SK-N-SH (cell line): Measurements from ENCODE around the gene NPTX2. TPM values are rescaled to one million over a fixed set of nuclear protein-coding genes. Genes with fewer than 3 reads are reported as not detected.

Experiments
- CTCF ChIA-PET: fragments of 300-600, 350-600 bp; formaldehyde crosslinking; extraction: SDS; loops from one replicate; lab custom pipeline; 2021; lab: Yijun Ruan, JAX
- POLR2A ChIA-PET: fragments of 350-600 bp; sonication (Branson Sonifier 250); formaldehyde crosslinking; extraction: SDS; loops from one replicate; lab custom pipeline; 2020; ENCODE audit warnings: antibody characterized with exemption, inconsistent platforms; lab: Yijun Ruan, JAX
- DNase-seq: peaks from one replicate; pipeline ENCODE4 v3.0.0; 2012
- H2AFZ ChIP-seq: fragments of 200-600 bp; sonication (generic); 2 replicates; pipeline ENCODE4 v1.8.1; 2016; ENCODE audit warnings: antibody characterized with exemption, mild to moderate bottlenecking, low read depth
- H3F3A ChIP-seq: fragments of 200-600 bp; sonication (generic); replicated peaks from 2 replicates; pipeline ENCODE3; 2016; ENCODE audit warnings: antibody characterized with exemption, mild to moderate bottlenecking; ENCODE audit not compliant: insufficient read depth
- H3K27ac ChIP-seq, 2 experiments: fragments of 200-500 bp in 1 of 2; fragments of 200-600 bp in 1 of 2; sonication (Bioruptor generic) in 1 of 2; sonication (generic), shearing (Covaris generic) in 1 of 2; 2 replicates each; pipeline versions ENCODE4 v1.5.1 to v1.6.1; 2014 to 2016; ENCODE audit warnings: low read depth in 2 of 2, inconsistent platforms in 1 of 2, low read length in 1 of 2, mild to moderate bottlenecking in 1 of 2, mixed read lengths in 1 of 2
- H3K27me3 ChIP-seq: fragments of 200-600 bp; sonication (generic), shearing (Covaris generic); 2 replicates; pipeline ENCODE4 v1.6.1; 2016; ENCODE audit warnings: mixed run types; ENCODE audit not compliant: insufficient read depth
- H3K36me3 ChIP-seq, 2 experiments: fragments of 200-500 bp in 1 of 2; fragments of 200-600 bp in 1 of 2; sonication (Bioruptor generic) in 1 of 2; sonication (generic) in 1 of 2; replicated peaks in 1 of 2; 2 replicates each; pipeline versions ENCODE3 to v1.5.1; 2014 to 2016; ENCODE audit warnings: low read length in 1 of 2, mild to moderate bottlenecking in 1 of 2; ENCODE audit not compliant: insufficient read depth in 2 of 2, control insufficient read depth in 1 of 2
- H3K4me1 ChIP-seq, 2 experiments: fragments of 200-500 bp in 1 of 2; fragments of 200-600 bp in 1 of 2; sonication (Bioruptor generic) in 1 of 2; sonication (generic), shearing (Covaris generic) in 1 of 2; 2 replicates each; pipeline versions ENCODE4 v1.5.1 to v1.6.1; 2014 to 2016; ENCODE audit warnings: low read depth in 1 of 2, low read length in 1 of 2, mixed run types in 1 of 2; ENCODE audit not compliant: insufficient read depth in 2 of 2, control insufficient read depth in 1 of 2
- H3K4me2 ChIP-seq: fragments of 200-600 bp; sonication (generic), shearing (Covaris generic); 2 replicates; pipeline ENCODE4 v1.6.1; 2017; ENCODE audit warnings: mixed run types
- H3K4me3 ChIP-seq, 2 experiments: fragments of 200-500 bp in 1 of 2; fragments of 200-600 bp in 1 of 2; sonication (Bioruptor generic) in 1 of 2; sonication (generic), shearing (Covaris generic) in 1 of 2; 2 replicates each; pipeline versions ENCODE4 v1.5.1 to v1.8.1; 2014 to 2016; ENCODE audit warnings: low read depth in 2 of 2, inconsistent platforms in 1 of 2, low read length in 1 of 2, mild to moderate bottlenecking in 1 of 2, mixed read lengths in 1 of 2, moderate library complexity in 1 of 2
- H3K79me2 ChIP-seq: fragments of 200-600 bp; sonication (generic); 2 replicates; pipeline ENCODE4 v1.8.1; 2017; ENCODE audit warnings: mild to moderate bottlenecking; ENCODE audit not compliant: insufficient read depth
- H3K9ac ChIP-seq: fragments of 200-600 bp; sonication (generic); 2 replicates; pipeline ENCODE4 v1.6.1; 2017; ENCODE audit warnings: mixed run types
- H3K9me2 ChIP-seq: fragments of 200-600 bp; sonication (generic); 2 replicates; pipeline ENCODE4 v1.6.1; 2017; ENCODE audit warnings: mixed run types
- H3K9me3 ChIP-seq: fragments of 200-600 bp; sonication (generic); 2 replicates; pipeline ENCODE4 v1.6.1; 2017; ENCODE audit warnings: mixed run types, mild to moderate bottlenecking, moderate library complexity
- H4K20me1 ChIP-seq: fragments of 200-600 bp; sonication (generic); 2 replicates; pipeline ENCODE4 v1.6.1; 2017; ENCODE audit warnings: mild to moderate bottlenecking, mixed run types; ENCODE audit not compliant: insufficient read depth
- CHD2 ChIP-seq: fragments of 150-350 bp; IDR thresholded peaks from 2 replicates; pipeline ENCODE4 v1.6.1; 2018; ENCODE audit warnings: low read length; ENCODE audit not compliant: partially characterized antibody
- EP300 ChIP-seq, 2 experiments: IDR thresholded peaks; 2 replicates each; pipeline versions ENCODE4 v1.4.0 to v1.6.1; 2012; ENCODE audit warnings: borderline replicate concordance in 1 of 2, low read depth in 1 of 2, low read length in 1 of 2
- EZH2phosphoT487 ChIP-seq: fragments of 200-600 bp; sonication (generic); IDR thresholded peaks from 2 replicates; pipeline ENCODE4 v1.6.1; 2017; ENCODE audit warnings: low read depth, mixed run types, mild to moderate bottlenecking, antibody characterized with exemption, moderate library complexity, borderline replicate concordance
- FOXJ3 ChIP-seq: sonication (generic); formaldehyde crosslinking; IDR thresholded peaks from 2 replicates; pipeline ENCODE4 v1.5.1; 2020; ENCODE audit warnings: mild to moderate bottlenecking, missing genetic modification reagents
- FOXM1 ChIP-seq: IDR thresholded peaks from 2 replicates; pipeline ENCODE4 v1.4.0; 2012; ENCODE audit warnings: low read depth, mild to moderate bottlenecking
- GABPA ChIP-seq: IDR thresholded peaks from 2 replicates; pipeline ENCODE4 v1.4.0; 2012; ENCODE audit warnings: low read depth, mild to moderate bottlenecking
- JUND ChIP-seq: IDR thresholded peaks from 2 replicates; pipeline ENCODE4 v1.4.0; 2012
- MEF2A ChIP-seq: IDR thresholded peaks from 2 replicates; pipeline ENCODE4 v1.4.0; 2012; ENCODE audit warnings: low read depth, borderline replicate concordance
- NFIC ChIP-seq: IDR thresholded peaks from 2 replicates; pipeline ENCODE4 v1.4.0; 2012; ENCODE audit warnings: borderline replicate concordance
- NRF1 ChIP-seq: IDR thresholded peaks from 2 replicates; pipeline ENCODE4 v1.6.1; 2012; ENCODE audit warnings: low read depth, mild to moderate bottlenecking, low read length
- PBX3 ChIP-seq: IDR thresholded peaks from 2 replicates; pipeline ENCODE4; 2012
- POLR2AphosphoS5 ChIP-seq: IDR thresholded peaks from 2 replicates; pipeline ENCODE4 v1.6.1; 2012; ENCODE audit warnings: low read depth, low read length
- RCOR1 ChIP-seq: fragments of 150-350 bp; IDR thresholded peaks from 2 replicates; pipeline ENCODE4 v1.6.1; 2017; ENCODE audit warnings: antibody characterized with exemption, low read length
- REST ChIP-seq: IDR thresholded peaks from 2 replicates; pipeline ENCODE4 v1.6.1; 2012; ENCODE audit warnings: mild to moderate bottlenecking, low read depth, low read length, moderate library complexity
- RXRA ChIP-seq: IDR thresholded peaks from 2 replicates; pipeline ENCODE4 v1.4.0; 2012; ENCODE audit warnings: low read depth, mild to moderate bottlenecking, borderline replicate concordance
- SIN3A ChIP-seq: IDR thresholded peaks from 2 replicates; pipeline ENCODE4 v1.6.1; 2012; ENCODE audit warnings: low read depth, mild to moderate bottlenecking, low read length, moderate library complexity, borderline replicate concordance
- TEAD4 ChIP-seq: IDR thresholded peaks from 2 replicates; pipeline ENCODE4 v1.4.0; 2012; ENCODE audit warnings: mild to moderate bottlenecking, borderline replicate concordance; ENCODE audit not compliant: insufficient read depth
- USF1 ChIP-seq: IDR thresholded peaks from 2 replicates; pipeline ENCODE4 v1.4.0; 2012; ENCODE audit warnings: low read depth, borderline replicate concordance
- WGBS: methylation state at CpG from one replicate; pipeline ENCODE4 v1.1.6; 2017; ENCODE audit warnings: low lambda C conversion rate; 5-methylcytosine and 5-hydroxymethylcytosine counted together
- polyA plus RNA-seq, 3 experiments: library from polyadenylated mRNA; depleted of rRNA; stranded (reverse); fragments of >200 nt; gene quantifications; 2 replicates each; pipeline ENCODE4 v1.2.3, GENCODE V29; 2012
- TF ChIP-seq, protein P1 (sequence below): fragments of 150-350 bp; IDR thresholded peaks from 2 replicates; pipeline ENCODE4 v1.6.1; 2016; ENCODE audit warnings: mild to moderate bottlenecking, low read depth, low read length

Gene NPTX2
- polyA plus RNA-seq, 1 of the 3 experiments (the other 2 are of a cell fraction): 0.41 TPM

- H3K4me1 ChIP-seq: no peaks in the 10 kb centered on the region
- TF ChIP-seq NRF1: no peak
- TF ChIP-seq PBX3: no peak
- no peak for TF ChIP-seq NFIC
- no peak for TF ChIP-seq USF1
- TF ChIP-seq SIN3A: no peak
- TF ChIP-seq JUND: no peak
- TF ChIP-seq TEAD4: no peak
- no peak for TF ChIP-seq FOXM1
- TF ChIP-seq, all 33 proteins: peak for 0
- ChIA-PET CTCF (interaction anchor here (1.2 to 2.5 kb wide), 2 partner anchors 180 to 190 kb away, joined by 3 to 10 read pairs; no protein-coding TSS in a partner anchor), POLR2A (no interaction called here)
- Histone ChIP-seq H3F3A (no peaks in the 10 kb centered on the region), H3K27me3 (no peaks in the 10 kb centered on the region), H3K9me2 (no peaks in the 10 kb centered on the region), H3K4me3 (no peak overlapping the region), H3K27ac (no peak overlapping the region), H4K20me1 (no peaks in the 10 kb centered on the region), H2AFZ (no peak overlapping the region), H3K9ac (no peak overlapping the region), H3K79me2 (no peaks in the 10 kb centered on the region), H3K36me3 (no peaks in the 10 kb centered on the region), H3K4me2 (no peak overlapping the region), H3K9me3 (peaks cover 5% of the 10 kb centered on the region; the same call in 1 of the 2 replicates)
- 22% methylated on average over 6 of the region's 6 CpGs for WGBS
- DNase-seq: no peak
Measured at GRCh38 chr7:98651760-98652159, 34.7 kb downstream of the NPTX2 start.

GRCh38 chr7:98653601-98654310 lies 36.7 kb downstream of the NPTX2 start:
- WGBS: 48% methylated on average over 6 of the region's 6 CpGs
- Histone ChIP-seq H3K9me2 (no peaks in the 10 kb centered on the region), H3K4me2 (no peak overlapping the region), H3K9ac (no peak overlapping the region), H3K36me3 (no peaks in the 10 kb centered on the region), H3F3A (no peaks in the 10 kb centered on the region), H3K27ac (no peak overlapping the region), H3K79me2 (no peaks in the 10 kb centered on the region), H3K4me1 (no peaks in the 10 kb centered on the region; a peak in 1 of 4 replicates), H3K27me3 (no peaks in the 10 kb centered on the region), H3K4me3 (no peak overlapping the region), H2AFZ (no peak overlapping the region), H3K9me3 (peaks cover 5% of the 10 kb centered on the region; the same call in 1 of the 2 replicates), H4K20me1 (no peaks in the 10 kb centered on the region)
- POLR2A ChIA-PET: no interaction called here
- CTCF ChIA-PET: interaction anchor here (1.1 kb wide), 1 partner anchor 188 kb away, joined by 3 read pairs; no protein-coding TSS in a partner anchor
- DNase-seq: no peak
- no peak for TF ChIP-seq CHD2
- TF ChIP-seq RXRA: no peak
- TF ChIP-seq, protein P1, sequence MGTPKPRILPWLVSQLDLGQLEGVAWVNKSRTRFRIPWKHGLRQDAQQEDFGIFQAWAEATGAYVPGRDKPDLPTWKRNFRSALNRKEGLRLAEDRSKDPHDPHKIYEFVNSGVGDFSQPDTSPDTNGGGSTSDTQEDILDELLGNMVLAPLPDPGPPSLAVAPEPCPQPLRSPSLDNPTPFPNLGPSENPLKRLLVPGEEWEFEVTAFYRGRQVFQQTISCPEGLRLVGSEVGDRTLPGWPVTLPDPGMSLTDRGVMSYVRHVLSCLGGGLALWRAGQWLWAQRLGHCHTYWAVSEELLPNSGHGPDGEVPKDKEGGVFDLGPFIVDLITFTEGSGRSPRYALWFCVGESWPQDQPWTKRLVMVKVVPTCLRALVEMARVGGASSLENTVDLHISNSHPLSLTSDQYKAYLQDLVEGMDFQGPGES: no peak
- TF ChIP-seq EP300 (IDR thresholded peaks at IDR 0.05; ENCODE audit: borderline replicate concordance in 1 of 2, low read depth in 1 of 2, low read length in 1 of 2): no peak
- TF ChIP-seq RCOR1: no peak
- no peak for TF ChIP-seq SIN3A
- no peak for TF ChIP-seq TEAD4
- no peak for TF ChIP-seq MEF2A
- TF ChIP-seq USF1: no peak
- no peak for TF ChIP-seq POLR2AphosphoS5
- TF ChIP-seq EZH2phosphoT487: no peak
- TF ChIP-seq GABPA: no peak
- no peak for TF ChIP-seq REST
- TF ChIP-seq FOXJ3 (CRISPR knock-in tag): no peak
